CD4-positive, CD25-positive, alpha-beta regulatory T cell (primary cell): Measurements from ENCODE around the gene MBD5. TPM values are rescaled to one million over a fixed set of nuclear protein-coding genes. Genes with fewer than 3 reads are reported as not detected.
A peak's percentile ranks its signal among the peaks of the same experiment; 100 is the strongest.
"Not testable (repeated sequence)": the region's sequence is repeated elsewhere in the genome, so short reads cannot be mapped to it uniquely, and the experiment has no call there.

ENCODE experiments used
- ATAC-seq, 2 donors: fragments of 150-1000 bp; cut with Tn5 transposase; one replicate each; pipeline ENCODE4 v1.10.0; 2021; ENCODE audit warnings: low read depth in 2 of 2, moderate number of reproducible peaks in 2 of 2, moderate library complexity in 1 of 2
- DNase-seq, 3 donors: peaks; one replicate each; pipeline versions ENCODE4 v3.0.0 to v3.0.0-alpha.2; 2012 to 2022; ENCODE audit warnings: mixed read lengths in 1 of 3
- H3K27ac ChIP-seq: one replicate; pipeline ENCODE4 v1.7.0; 2013; ENCODE audit warnings: mild to moderate bottlenecking, low read length; ENCODE audit not compliant: insufficient read depth, poor library complexity, severe bottlenecking
- H3K27me3 ChIP-seq: one replicate; pipeline ENCODE4 v1.7.0; 2013; ENCODE audit warnings: low read length; ENCODE audit not compliant: control insufficient read depth, insufficient read depth
- H3K36me3 ChIP-seq: one replicate; pipeline ENCODE4 v1.7.0; 2013; ENCODE audit warnings: mild to moderate bottlenecking, low read length, moderate library complexity; ENCODE audit not compliant: control insufficient read depth, insufficient read depth
- H3K4me1 ChIP-seq: 2 replicates; pipeline ENCODE4 v1.7.0; 2013; ENCODE audit warnings: mild to moderate bottlenecking, low read length; ENCODE audit not compliant: insufficient read depth, control insufficient read depth, poor library complexity, severe bottlenecking
- H3K4me3 ChIP-seq: one replicate; pipeline ENCODE4 v1.7.0; 2013; ENCODE audit warnings: low read depth, mild to moderate bottlenecking, low read length, moderate library complexity
- H3K9me3 ChIP-seq, 2 experiments: 1 replicate in 1 of 2; 2 replicates in 1 of 2; pipeline ENCODE4 v1.7.0; 2013; ENCODE audit warnings: low read length in 2 of 2, mild to moderate bottlenecking in 1 of 2, moderate library complexity in 1 of 2; ENCODE audit not compliant: control insufficient read depth in 2 of 2
- H3K27ac Mint-ChIP-seq, 3 donors: one replicate each; pipeline ENCODE4 v1.8.0; 2020 to 2022; ENCODE audit warnings: mild to moderate bottlenecking in 3 of 3, mixed read lengths in 3 of 3, moderate library complexity in 2 of 3
- H3K27me3 Mint-ChIP-seq: one replicate; pipeline ENCODE4 v1.8.0; 2022; ENCODE audit warnings: mild to moderate bottlenecking, mixed read lengths
- H3K36me3 Mint-ChIP-seq: one replicate; pipeline ENCODE4 v1.8.0; 2020; ENCODE audit warnings: mixed read lengths
- H3K4me1 Mint-ChIP-seq, 4 donors: one replicate each; pipeline ENCODE4 v1.8.0; 2020 to 2022; ENCODE audit warnings: mixed read lengths in 4 of 4, mild to moderate bottlenecking in 1 of 4
- H3K4me3 Mint-ChIP-seq, 4 donors: one replicate each; pipeline ENCODE4 v1.8.0; 2020 to 2022; ENCODE audit warnings: mild to moderate bottlenecking in 4 of 4, mixed read lengths in 4 of 4, moderate library complexity in 3 of 4
- H3K9me3 Mint-ChIP-seq, 7 donors: one replicate each; pipeline ENCODE4 v1.8.0; 2020 to 2022; ENCODE audit warnings: mixed read lengths in 7 of 7, mild to moderate bottlenecking in 3 of 7, moderate library complexity in 2 of 7
- polyA plus RNA-seq, 4 donors: library from polyadenylated mRNA; unstranded; fragments of 300-500 nt; fragmentation: Illumina TruSeq; gene quantifications; one replicate each; pipeline ENCODE4 v1.2.3, GENCODE V29; 2021
- total RNA-seq: library from RNA; stranded (reverse); gene quantifications from one replicate; pipeline ENCODE4 v1.2.3, GENCODE V29; 2022

The MBD5 gene
- total and polyA plus RNA-seq, 5 donors from 2014 or later = 11.7 to 62.6 (median 13.1) TPM

GRCh38 chr2:148008411-148008810, 12.5 kb upstream of the MBD5 start:
- H3K4me1 ChIP-seq, H3K4me3 ChIP-seq, H3K27ac Mint-ChIP-seq, DNase-seq, H3K27me3 ChIP-seq, H3K27me3 Mint-ChIP-seq, H3K9me3 ChIP-seq, H3K36me3 ChIP-seq, ATAC-seq, H3K4me3 Mint-ChIP-seq, H3K27ac ChIP-seq: not testable (repeated sequence)
- Mint-ChIP-seq H3K36me3 (peaks cover 26% of the 10 kb centered on the region), H3K9me3 (peaks cover 0 to 10% (median 4%) of the 10 kb centered on the region in 7 donors), H3K4me1 (peaks cover 30 to 68% (median 39%) of the 10 kb centered on the region in 4 donors)

- H3K36me3 Mint-ChIP-seq = peaks cover 8% of the 10 kb centered on the region
- H3K4me1 Mint-ChIP-seq = peaks cover 35 to 75% (median 43%) of the 10 kb centered on the region in 4 donors
- H3K27me3 Mint-ChIP-seq = peaks cover 4% of the 10 kb centered on the region
- no peaks in the 10 kb centered on the region for H3K9me3 Mint-ChIP-seq
- Histone ChIP-seq H3K4me3 (no peak overlapping the region), H3K4me1 (no peaks in the 10 kb centered on the region), H3K36me3 (no peaks in the 10 kb centered on the region), H3K27me3 (no peaks in the 10 kb centered on the region), H3K27ac (no peak overlapping the region), H3K9me3 (no peaks in the 10 kb centered on the region)
- H3K4me3 Mint-ChIP-seq = no peak overlapping the region
- no peak for DNase-seq
- no peak for ATAC-seq
- no peak overlapping the region for H3K27ac Mint-ChIP-seq
Observed at GRCh38 chr2:148013876-148014275, 7.0 kb upstream of the MBD5 start.

GRCh38 chr2:148014616-148015015, 6.3 kb upstream of the MBD5 start:
- no peak for DNase-seq
- H3K4me3 Mint-ChIP-seq = peak overlapping the region in 3 of 4 donors; percentile 28 to 76 (median 43)
- Histone ChIP-seq H3K36me3 (no peaks in the 10 kb centered on the region), H3K4me1 (peaks cover 3% of the 10 kb centered on the region), H3K4me3 (no peak overlapping the region), H3K27ac (no peak overlapping the region), H3K27me3 (no peaks in the 10 kb centered on the region), H3K9me3 (no peaks in the 10 kb centered on the region)
- H3K9me3 Mint-ChIP-seq = no peaks in the 10 kb centered on the region
- H3K27me3 Mint-ChIP-seq = peaks cover 4% of the 10 kb centered on the region
- ATAC-seq = no peak
- peaks cover 8% of the 10 kb centered on the region for H3K36me3 Mint-ChIP-seq
- H3K27ac Mint-ChIP-seq = peak overlapping the region in 1 of 3 donors; percentile 49
- H3K4me1 Mint-ChIP-seq = peaks cover 36 to 80% (median 43%) of the 10 kb centered on the region in 4 donors

GRCh38 chr2:148020111-148021058, 506 bp upstream of the MBD5 start, which contains the start of gene ORC4:
ORC4 (minus strand) TSS chr2:148020737; CDS start chr2:147975958, 44,779 bp downstream.
- H3K27ac Mint-ChIP-seq = peak within 1 kb of the TSS; percentile 98 to 99 (median 98)
- no peaks in the 10 kb centered on the region for H3K9me3 Mint-ChIP-seq
- DNase-seq (peak; percentile 96 to 100 (median 97)), ATAC-seq (peak; percentile 91)
- Histone ChIP-seq H3K36me3 (no peaks in the 10 kb centered on the region), H3K4me1 (peaks cover 44% of the 10 kb centered on the region), H3K4me3 (peak within 1 kb of the TSS; percentile 83), H3K27ac (peak within 1 kb of the TSS; percentile 96), H3K9me3 (no peaks in the 10 kb centered on the region), H3K27me3 (no peaks in the 10 kb centered on the region)
- peak within 1 kb of the TSS; percentile 88 to 99 (median 96) for H3K4me3 Mint-ChIP-seq
- H3K27me3 Mint-ChIP-seq = peaks cover 5% of the 10 kb centered on the region
- peaks cover 25 to 78% (median 48%) of the 10 kb centered on the region in 4 donors for H3K4me1 Mint-ChIP-seq
- H3K36me3 Mint-ChIP-seq = no peaks in the 10 kb centered on the region

- Histone ChIP-seq H3K36me3 (no peaks in the 10 kb centered on the region), H3K27me3 (no peaks in the 10 kb centered on the region), H3K27ac (peak overlapping the region; percentile 96), H3K9me3 (no peaks in the 10 kb centered on the region), H3K4me1 (peaks cover 44% of the 10 kb centered on the region), H3K4me3 (peak overlapping the region; percentile 83)
- Mint-ChIP-seq H3K9me3 (no peaks in the 10 kb centered on the region), H3K4me1 (peaks cover 25 to 69% (median 43%) of the 10 kb centered on the region in 4 donors), H3K36me3 (no peaks in the 10 kb centered on the region), H3K27ac (peak overlapping the region; percentile 98 to 99 (median 98)), H3K4me3 (peak overlapping the region; percentile 88 to 99 (median 96)), H3K27me3 (peaks cover 5% of the 10 kb centered on the region)
- no peak for DNase-seq
- ATAC-seq = no peak
Observed at GRCh38 chr2:148021886-148022285, 995 bp downstream of the MBD5 start.

GRCh38 chr2:148022351-148022750, 1.5 kb downstream of the MBD5 start:
- Mint-ChIP-seq H3K9me3 (no peaks in the 10 kb centered on the region), H3K4me3 (peak overlapping the region; percentile 88 to 99 (median 96)), H3K27ac (peak overlapping the region; percentile 98 to 99 (median 98)), H3K36me3 (no peaks in the 10 kb centered on the region), H3K27me3 (peaks cover 5% of the 10 kb centered on the region), H3K4me1 (peaks cover 25 to 65% (median 42%) of the 10 kb centered on the region in 4 donors)
- H3K9me3 ChIP-seq = no peaks in the 10 kb centered on the region
- ATAC-seq = no peak
- peak in 1 of 3 donors; percentile 18 for DNase-seq
- peak overlapping the region; percentile 83 for H3K4me3 ChIP-seq
- peak overlapping the region; percentile 96 for H3K27ac ChIP-seq
- no peaks in the 10 kb centered on the region for H3K27me3 ChIP-seq
- H3K36me3 ChIP-seq = no peaks in the 10 kb centered on the region
- peaks cover 44% of the 10 kb centered on the region for H3K4me1 ChIP-seq

- no peak for DNase-seq
- Mint-ChIP-seq H3K4me1 (peaks cover 22 to 61% (median 40%) of the 10 kb centered on the region in 4 donors), H3K27ac (peak overlapping the region; percentile 53 to 99 (median 87)), H3K9me3 (no peaks in the 10 kb centered on the region), H3K36me3 (no peaks in the 10 kb centered on the region), H3K4me3 (peak overlapping the region; percentile 88 to 99 (median 96)), H3K27me3 (peaks cover 5% of the 10 kb centered on the region)
- Histone ChIP-seq H3K4me3 (peak overlapping the region; percentile 83), H3K27me3 (no peaks in the 10 kb centered on the region), H3K36me3 (no peaks in the 10 kb centered on the region), H3K27ac (peak overlapping the region; percentile 96), H3K9me3 (no peaks in the 10 kb centered on the region), H3K4me1 (peaks cover 44% of the 10 kb centered on the region)
- no peak for ATAC-seq
Observed at GRCh38 chr2:148022882-148023281, 2.0 kb downstream of the MBD5 start.
